NCI-H1092 treated with DMSO at 0.1 percent for 48 hours (cell line): Measurements from ENCODE around the gene RIMS1.

Source experiments
- DNase-seq: peaks from one replicate; lab custom pipeline; 2025; lab: John Stamatoyannopoulos, UW

Gene RIMS1

GRCh38 chr6:72416744-72417465, 530.6 kb downstream of the RIMS1 start:
- DNase-seq = no peak

DNA sequence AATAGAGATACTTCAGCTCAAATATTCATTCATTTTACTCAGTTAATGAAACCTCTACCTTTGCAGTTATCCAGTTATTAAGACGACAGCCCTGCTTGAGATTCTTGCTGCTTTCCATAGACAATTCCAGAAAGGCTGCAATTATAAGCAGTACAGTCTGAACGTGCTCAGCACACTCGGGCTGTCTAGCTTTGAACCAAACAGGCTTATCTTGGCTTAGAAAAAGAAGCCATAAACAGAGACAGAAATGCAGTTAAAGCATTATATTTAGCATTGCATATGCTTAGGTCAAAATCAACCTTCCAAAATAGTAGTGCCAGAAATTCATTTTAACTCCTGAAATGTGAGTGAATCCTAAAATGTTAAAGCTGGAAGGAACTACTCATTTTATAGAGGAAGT, 531.4 kb downstream of the RIMS1 start:
- no peak for DNase-seq

GRCh38 chr6:72418495-72418894, 532.1 kb downstream of the RIMS1 start:
- DNase-seq = no peak

GRCh38 chr6:72419966-72420365, 533.6 kb downstream of the RIMS1 start:
- no peak for DNase-seq

DNA sequence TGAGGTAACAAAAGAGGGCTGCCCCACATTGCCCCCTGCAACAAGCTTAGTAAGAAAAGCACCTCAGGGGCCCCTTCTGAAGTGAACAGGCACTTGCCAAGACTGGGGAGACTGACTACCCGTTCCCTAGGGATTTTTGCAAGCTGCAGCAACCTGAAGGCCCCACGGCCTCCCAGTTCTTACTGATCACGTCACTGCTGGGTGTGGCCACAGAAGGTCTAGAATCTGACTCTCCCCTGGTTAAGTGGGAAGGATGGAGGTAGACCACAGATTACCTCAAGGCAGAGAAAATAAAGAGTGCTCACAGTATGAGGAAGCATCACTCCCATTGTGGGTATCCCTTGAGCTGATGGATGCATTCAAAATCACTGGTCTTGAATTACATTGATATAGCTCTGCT, 534.1 kb downstream of the RIMS1 start:
- no peak for DNase-seq

DNA sequence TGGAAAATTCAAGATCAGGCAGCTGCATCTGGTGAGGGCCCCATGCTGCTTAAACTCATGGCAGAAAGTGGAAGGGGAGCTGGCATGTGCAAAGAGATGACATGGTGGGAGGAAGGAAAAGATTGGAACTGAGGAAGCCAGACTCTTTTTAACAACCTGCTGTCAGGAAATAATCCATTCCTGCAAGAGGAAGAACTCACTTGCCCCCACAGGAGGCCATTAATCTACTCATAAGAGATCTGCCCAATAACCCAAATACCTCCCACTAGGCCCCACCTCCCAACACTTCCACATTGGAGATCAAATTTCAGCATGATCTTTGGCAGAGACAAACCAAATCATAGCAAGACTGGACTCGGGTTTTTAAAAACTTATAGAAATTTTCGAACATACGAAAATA, 535.0 kb downstream of the RIMS1 start:
- DNase-seq = no peak

GRCh38 chr6:72422171-72422570, 535.8 kb downstream of the RIMS1 start:
- no peak for DNase-seq

DNA sequence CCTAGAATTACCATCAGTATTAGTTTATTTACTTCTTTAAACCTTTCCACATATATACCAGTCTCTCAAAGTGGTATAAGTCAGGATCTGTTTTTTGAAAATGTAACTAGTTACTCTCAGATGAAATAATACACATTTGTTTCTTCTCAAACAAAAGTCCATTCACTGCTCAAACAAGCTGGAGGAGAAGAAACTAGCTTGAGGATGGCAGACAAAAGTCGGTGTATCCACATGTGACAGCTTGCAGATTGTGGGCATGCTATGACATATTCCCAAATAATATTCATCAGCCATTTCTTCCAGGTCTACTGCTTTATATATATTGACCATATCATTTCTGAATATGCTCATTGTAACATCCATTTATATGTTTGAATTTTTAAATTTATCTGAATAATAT, 538.1 kb downstream of the RIMS1 start:
- no peak for DNase-seq

DNA sequence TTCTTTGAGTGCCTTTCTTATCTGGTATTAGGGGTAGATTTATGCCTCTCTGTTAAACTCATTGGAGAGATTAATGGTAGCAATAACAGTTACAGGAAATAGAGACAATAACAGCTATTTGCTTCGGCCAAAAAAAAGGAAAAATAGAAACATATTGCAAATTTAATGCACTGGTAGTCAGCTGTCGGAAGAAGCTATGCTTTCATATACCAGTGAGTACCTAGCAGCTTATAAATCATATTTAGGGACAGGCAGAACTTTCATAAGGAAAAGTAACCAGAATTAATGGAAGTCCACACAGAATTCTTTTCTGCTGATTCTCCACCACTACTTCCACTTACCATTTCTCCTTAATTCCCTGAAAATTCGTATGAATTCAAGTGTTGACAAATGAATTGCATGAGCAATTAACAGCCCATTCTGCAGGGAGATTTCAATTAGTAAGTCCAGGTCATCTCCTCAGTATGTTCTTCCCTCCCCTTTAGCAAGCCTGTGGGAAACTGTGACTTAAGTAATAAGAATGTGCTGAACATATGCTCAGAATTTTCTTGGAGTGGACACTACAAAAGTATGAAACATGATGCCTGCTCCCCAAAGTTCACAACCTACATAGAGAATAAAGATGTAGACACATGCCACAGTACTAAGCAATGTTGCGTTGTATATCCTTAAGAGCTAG, 538.8 kb downstream of the RIMS1 start:
- DNase-seq = no peak

GRCh38 chr6:72440611-72441010, 554.3 kb downstream of the RIMS1 start:
- DNase-seq = no peak

GRCh38 chr6:72446430-72446829, 560.1 kb downstream of the RIMS1 start:
- no peak for DNase-seq
